Central memory CD4-positive, alpha-beta T cell (primary cell): Measurements from ENCODE around the gene CIZ1.

Experiments used
- DNase-seq: peaks from one replicate; pipeline ENCODE4 v3.0.0; 2022

CIZ1 gene

GRCh38 chr9:128213746-128214497, 22.6 kb upstream of the CIZ1 start:
- DNase-seq = no peak

- DNase-seq = no peak
Measured at GRCh38 chr9:128211981-128212281, 20.6 kb upstream of the CIZ1 start.

GRCh38 chr9:128211186-128211980, 20.0 kb upstream of the CIZ1 start:
- DNase-seq = no peak

- DNase-seq = no peak
Measured at GRCh38 chr9:128208946-128209669, 17.7 kb upstream of the CIZ1 start.

GRCh38 chr9:128208386-128208785, 17.0 kb upstream of the CIZ1 start:
- DNase-seq = no peak

- no peak for DNase-seq
Measured at GRCh38 chr9:128206916-128207910, 15.8 kb upstream of the CIZ1 start.

- DNase-seq = no peak
Measured at GRCh38 chr9:128206484-128206883, 15.1 kb upstream of the CIZ1 start.

GRCh38 chr9:128205296-128205944, 14.0 kb upstream of the CIZ1 start:
- no peak for DNase-seq

- DNase-seq = no peak
Measured at GRCh38 chr9:128204858-128205257, 13.5 kb upstream of the CIZ1 start.

- DNase-seq = no peak
Measured at GRCh38 chr9:128203707-128204551, 12.6 kb upstream of the CIZ1 start.

GRCh38 chr9:128203024-128203706, 11.8 kb upstream of the CIZ1 start, which contains the start of gene DNM1:
TSS of gene DNM1 (plus strand) at chr9:128203379. CDS start at chr9:128203471, 92 bp downstream.
- DNase-seq = peak; percentile 73

- DNase-seq = no peak
Measured at GRCh38 chr9:128202648-128203023, 11.3 kb upstream of the CIZ1 start.

- no peak for DNase-seq
Measured at GRCh38 chr9:128201441-128202369, 10.3 kb upstream of the CIZ1 start.

GRCh38 chr9:128193469-128194096, 2.2 kb upstream of the CIZ1 start:
- DNase-seq = no peak

- DNase-seq = peak; percentile 47
Measured at GRCh38 chr9:128192601-128193371, 1.4 kb upstream of the CIZ1 start.

- no peak for DNase-seq
Measured at GRCh38 chr9:128190516-128191405, 611 bp downstream of the CIZ1 start.

GRCh38 chr9:128190013-128190412, 1.4 kb downstream of the CIZ1 start:
- DNase-seq = no peak
